ENCODE results near the gene TBCK.
A peak's percentile ranks its signal among the peaks of the same experiment; 100 is the strongest.

GRCh38 chr4:106266201-106266600, 49.8 kb downstream of the TBCK start:
- TF ChIP-seq YY1 (IDR thresholded peaks at IDR 0.05; ENCODE audit: low read depth) (no peak), EP300 (IDR thresholded peaks at IDR 0.05; ENCODE audit: borderline replicate concordance) (no peak), CEBPB (IDR thresholded peaks at IDR 0.05) (no peak), CREB1 (IDR thresholded peaks at IDR 0.05; ENCODE audit: low read depth) (no peak), RAD21 (IDR thresholded peaks at IDR 0.05; ENCODE audit: low read depth) (peak; percentile 58), MAX (IDR thresholded peaks at IDR 0.05) (no peak), FOXM1 (IDR thresholded peaks at IDR 0.05; ENCODE audit: borderline replicate concordance, low read depth) (no peak), TCF12 (IDR thresholded peaks at IDR 0.05; ENCODE audit: low read depth) (no peak), EGR1 (IDR thresholded peaks at IDR 0.05) (no peak), TAF1 (IDR thresholded peaks at IDR 0.05; ENCODE audit: low read depth) (no peak)
- TF ChIP-seq, protein P1, sequence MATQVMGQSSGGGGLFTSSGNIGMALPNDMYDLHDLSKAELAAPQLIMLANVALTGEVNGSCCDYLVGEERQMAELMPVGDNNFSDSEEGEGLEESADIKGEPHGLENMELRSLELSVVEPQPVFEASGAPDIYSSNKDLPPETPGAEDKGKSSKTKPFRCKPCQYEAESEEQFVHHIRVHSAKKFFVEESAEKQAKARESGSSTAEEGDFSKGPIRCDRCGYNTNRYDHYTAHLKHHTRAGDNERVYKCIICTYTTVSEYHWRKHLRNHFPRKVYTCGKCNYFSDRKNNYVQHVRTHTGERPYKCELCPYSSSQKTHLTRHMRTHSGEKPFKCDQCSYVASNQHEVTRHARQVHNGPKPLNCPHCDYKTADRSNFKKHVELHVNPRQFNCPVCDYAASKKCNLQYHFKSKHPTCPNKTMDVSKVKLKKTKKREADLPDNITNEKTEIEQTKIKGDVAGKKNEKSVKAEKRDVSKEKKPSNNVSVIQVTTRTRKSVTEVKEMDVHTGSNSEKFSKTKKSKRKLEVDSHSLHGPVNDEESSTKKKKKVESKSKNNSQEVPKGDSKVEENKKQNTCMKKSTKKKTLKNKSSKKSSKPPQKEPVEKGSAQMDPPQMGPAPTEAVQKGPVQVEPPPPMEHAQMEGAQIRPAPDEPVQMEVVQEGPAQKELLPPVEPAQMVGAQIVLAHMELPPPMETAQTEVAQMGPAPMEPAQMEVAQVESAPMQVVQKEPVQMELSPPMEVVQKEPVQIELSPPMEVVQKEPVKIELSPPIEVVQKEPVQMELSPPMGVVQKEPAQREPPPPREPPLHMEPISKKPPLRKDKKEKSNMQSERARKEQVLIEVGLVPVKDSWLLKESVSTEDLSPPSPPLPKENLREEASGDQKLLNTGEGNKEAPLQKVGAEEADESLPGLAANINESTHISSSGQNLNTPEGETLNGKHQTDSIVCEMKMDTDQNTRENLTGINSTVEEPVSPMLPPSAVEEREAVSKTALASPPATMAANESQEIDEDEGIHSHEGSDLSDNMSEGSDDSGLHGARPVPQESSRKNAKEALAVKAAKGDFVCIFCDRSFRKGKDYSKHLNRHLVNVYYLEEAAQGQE (IDR thresholded peaks at IDR 0.05; ENCODE audit: low read depth) = no peak

All from Ishikawa (cell line).